ENCODE results near the gene LRFN2.

DNA sequence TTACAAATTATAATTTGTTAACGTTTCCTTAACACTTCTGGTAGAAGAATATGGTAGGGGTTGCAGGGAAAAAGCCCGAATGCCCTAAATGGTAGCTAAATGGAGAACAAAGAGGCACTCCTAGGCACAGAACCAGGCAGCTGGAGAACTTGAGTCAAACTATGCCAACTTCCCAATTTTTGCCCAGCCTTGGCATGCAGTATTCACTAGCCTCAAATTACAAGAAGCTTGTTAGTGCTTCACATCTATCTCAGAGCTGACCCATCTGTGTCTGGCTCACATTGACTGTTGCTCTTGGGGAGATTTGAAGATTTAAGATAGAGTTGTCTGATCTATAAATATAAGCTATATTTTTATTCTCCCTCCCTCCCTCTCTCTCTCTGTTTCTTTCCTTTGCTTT is 19.4 kb upstream of the LRFN2 start:
- no peak for TF ChIP-seq EZH2 (IDR thresholded peaks at IDR 0.05; ENCODE audit: low read length)
- TF ChIP-seq, protein P1, sequence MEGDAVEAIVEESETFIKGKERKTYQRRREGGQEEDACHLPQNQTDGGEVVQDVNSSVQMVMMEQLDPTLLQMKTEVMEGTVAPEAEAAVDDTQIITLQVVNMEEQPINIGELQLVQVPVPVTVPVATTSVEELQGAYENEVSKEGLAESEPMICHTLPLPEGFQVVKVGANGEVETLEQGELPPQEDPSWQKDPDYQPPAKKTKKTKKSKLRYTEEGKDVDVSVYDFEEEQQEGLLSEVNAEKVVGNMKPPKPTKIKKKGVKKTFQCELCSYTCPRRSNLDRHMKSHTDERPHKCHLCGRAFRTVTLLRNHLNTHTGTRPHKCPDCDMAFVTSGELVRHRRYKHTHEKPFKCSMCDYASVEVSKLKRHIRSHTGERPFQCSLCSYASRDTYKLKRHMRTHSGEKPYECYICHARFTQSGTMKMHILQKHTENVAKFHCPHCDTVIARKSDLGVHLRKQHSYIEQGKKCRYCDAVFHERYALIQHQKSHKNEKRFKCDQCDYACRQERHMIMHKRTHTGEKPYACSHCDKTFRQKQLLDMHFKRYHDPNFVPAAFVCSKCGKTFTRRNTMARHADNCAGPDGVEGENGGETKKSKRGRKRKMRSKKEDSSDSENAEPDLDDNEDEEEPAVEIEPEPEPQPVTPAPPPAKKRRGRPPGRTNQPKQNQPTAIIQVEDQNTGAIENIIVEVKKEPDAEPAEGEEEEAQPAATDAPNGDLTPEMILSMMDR (optimal IDR thresholded peaks at IDR 0.05 in 1 of 3, IDR thresholded peaks at IDR 0.05 in 1 of 3, conservative IDR thresholded peaks at IDR 0.05 in 1 of 3; ENCODE audit: extremely low read depth in 1 of 3, insufficient read depth in 2 of 3, low read length in 3 of 3): no peak
